GM11168 (cell line): ENCODE results near the gene STYK1.

Source experiments
- in situ Hi-C: fragments of 300-500 bp; cut with MboI; formaldehyde crosslinking; loops from one replicate; pipeline ENCODE4 v1.12.0; 2022; ENCODE audit warnings: low sequenced_read_pairs; ENCODE audit not compliant: unreplicated experiment

Gene STYK1

GRCh38 chr12:10673659-10674384 lies at the start of gene STYK1:
Gene STYK1, minus strand, starts transcription at chr12:10674052. Its CDS starts 39,434 bp downstream, at chr12:10634618.
- in situ Hi-C loops = no loop called here

GRCh38 chr12:10722905-10723746 lies 49.3 kb upstream of the STYK1 start, which contains the start of gene YBX3:
Gene YBX3, minus strand, starts transcription at chr12:10723323. Its CDS starts 212 bp downstream, at chr12:10723111.
- in situ Hi-C loops = no loop called here

GRCh38 chr12:10722502-10722904 lies 48.7 kb upstream of the STYK1 start:
- in situ Hi-C loops = no loop called here

GRCh38 chr12:10721651-10722501 lies 48.0 kb upstream of the STYK1 start:
- in situ Hi-C loops = no loop called here

- in situ Hi-C loops = no loop called here
Measured at GRCh38 chr12:10720974-10721650, 47.3 kb upstream of the STYK1 start.

- in situ Hi-C loops = no loop called here
Measured at GRCh38 chr12:10719482-10719881, 45.6 kb upstream of the STYK1 start.

GRCh38 chr12:10718279-10718821 lies 44.5 kb upstream of the STYK1 start:
- in situ Hi-C loops = no loop called here

- in situ Hi-C loops = no loop called here
Measured at GRCh38 chr12:10717410-10717809, 43.6 kb upstream of the STYK1 start.

- in situ Hi-C loops = no loop called here
Measured at GRCh38 chr12:10716704-10717315, 43.0 kb upstream of the STYK1 start.

- in situ Hi-C loops = no loop called here
Measured at GRCh38 chr12:10716277-10716676, 42.4 kb upstream of the STYK1 start.

GRCh38 chr12:10715491-10715890 lies 41.6 kb upstream of the STYK1 start:
- in situ Hi-C loops = no loop called here

GRCh38 chr12:10709808-10710207 lies 36.0 kb upstream of the STYK1 start:
- in situ Hi-C loops = no loop called here

GRCh38 chr12:10708862-10709261 lies 35.0 kb upstream of the STYK1 start:
- in situ Hi-C loops = no loop called here

- in situ Hi-C loops = no loop called here
Measured at GRCh38 chr12:10705655-10706054, 31.8 kb upstream of the STYK1 start.

- in situ Hi-C loops = no loop called here
Measured at GRCh38 chr12:10701843-10702242, 28.0 kb upstream of the STYK1 start.

GRCh38 chr12:10701131-10701681 lies 27.4 kb upstream of the STYK1 start:
- in situ Hi-C loops = no loop called here

- in situ Hi-C loops = no loop called here
Measured at GRCh38 chr12:10700581-10700980, 26.7 kb upstream of the STYK1 start.

GRCh38 chr12:10697862-10698261 lies 24.0 kb upstream of the STYK1 start:
- in situ Hi-C loops = no loop called here

GRCh38 chr12:10697156-10697555 lies 23.3 kb upstream of the STYK1 start:
- in situ Hi-C loops = no loop called here
